Breast epithelium (tissue), 4 donors: Measurements from ENCODE around the gene BORCS6. TPM values are rescaled to one million over a fixed set of nuclear protein-coding genes. Genes with fewer than 3 reads are reported as not detected.

Experiments
- DNase-seq, 2 donors: peaks; one replicate each; pipeline ENCODE4 v3.0.0-alpha.2; 2019; ENCODE audit warnings: low spot score in 2 of 2
- H3K27ac ChIP-seq, 2 donors: fragments of 200-600 bp; sonication (generic) in 1 of 2; one replicate each; pipeline ENCODE4 v1.5.1; 2016 to 2019; ENCODE audit warnings: mild to moderate bottlenecking in 1 of 2
- H3K27me3 ChIP-seq, 2 donors: fragments of 200-600 bp; sonication (generic) in 1 of 2; one replicate each; pipeline versions ENCODE4 v1.5.1 to v1.6.0; 2017 to 2019; ENCODE audit warnings: control low read depth in 1 of 2, mild to moderate bottlenecking in 1 of 2
- H3K36me3 ChIP-seq: fragments of 200-600 bp; one replicate; pipeline ENCODE4 v1.5.1; 2019
- H3K4me1 ChIP-seq, 2 donors: fragments of 200-600 bp; sonication (generic); one replicate each; pipeline ENCODE4 v1.5.1; 2016 to 2019; ENCODE audit warnings: control low read depth in 1 of 2
- H3K4me3 ChIP-seq, 3 donors: fragments of 200-600 bp; sonication (generic); 1 replicate in 2 of 3; 2 replicates in 1 of 3; pipeline ENCODE4 v1.5.1; 2016 to 2019; ENCODE audit warnings: mild to moderate bottlenecking in 3 of 3, moderate library complexity in 2 of 3
- H3K9me3 ChIP-seq, 2 donors: fragments of 200-600 bp; sonication (generic) in 1 of 2; one replicate each; pipeline ENCODE4 v1.5.1; 2016 to 2019; ENCODE audit warnings: control low read depth in 1 of 2
- CTCF ChIP-seq, 3 donors: fragments of 450-650 bp; IDR thresholded peaks; one replicate each; pipeline ENCODE4 v1.5.1; 2016 to 2017; ENCODE audit warnings: antibody characterized with exemption in 3 of 3, mild to moderate bottlenecking in 3 of 3, moderate library complexity in 3 of 3
- POLR2A ChIP-seq: fragments of 450-650 bp; IDR thresholded peaks from one replicate; pipeline ENCODE4 v1.6.1; 2016; ENCODE audit warnings: antibody characterized with exemption, mild to moderate bottlenecking, moderate library complexity
- POLR2AphosphoS5 ChIP-seq, 3 donors: sonication (generic); formaldehyde crosslinking; IDR thresholded peaks; one replicate each; pipeline ENCODE4 v1.6.1; 2017; ENCODE audit warnings: antibody characterized with exemption in 3 of 3
- intact Hi-C: fragments of 100-400 bp; cut with DNase I; formaldehyde crosslinking; loops from one replicate; pipeline ENCODE4 v1.15.1; 2023; ENCODE audit warnings: low total_unique reads
- total RNA-seq, 3 donors: library from RNA; depleted of rRNA; stranded (reverse); fragments of >200 nt; gene quantifications; one replicate each; pipeline ENCODE4 v1.1.0, GENCODE V29; 2016

Gene BORCS6
- total RNA-seq, 3 donors from 2014 or later: 8.5 to 11.5 (median 10.8) TPM

GRCh38 chr17:8234361-8235270 is 44.6 kb upstream of the BORCS6 start:
- H3K27ac ChIP-seq: no peak overlapping the region
- H3K36me3 ChIP-seq: peaks cover 7% of the 10 kb centered on the region
- H3K4me3 ChIP-seq: no peak overlapping the region
- intact Hi-C loops: no loop called here
- no peak for DNase-seq
- H3K9me3 ChIP-seq: no peaks in the 10 kb centered on the region
- TF ChIP-seq CTCF (IDR thresholded peaks at IDR 0.05) (no peak), POLR2A (no peak), POLR2AphosphoS5 (IDR thresholded peaks at IDR 0.05) (no peak)
- no peaks in the 10 kb centered on the region for H3K4me1 ChIP-seq
- no peaks in the 10 kb centered on the region for H3K27me3 ChIP-seq

DNA sequence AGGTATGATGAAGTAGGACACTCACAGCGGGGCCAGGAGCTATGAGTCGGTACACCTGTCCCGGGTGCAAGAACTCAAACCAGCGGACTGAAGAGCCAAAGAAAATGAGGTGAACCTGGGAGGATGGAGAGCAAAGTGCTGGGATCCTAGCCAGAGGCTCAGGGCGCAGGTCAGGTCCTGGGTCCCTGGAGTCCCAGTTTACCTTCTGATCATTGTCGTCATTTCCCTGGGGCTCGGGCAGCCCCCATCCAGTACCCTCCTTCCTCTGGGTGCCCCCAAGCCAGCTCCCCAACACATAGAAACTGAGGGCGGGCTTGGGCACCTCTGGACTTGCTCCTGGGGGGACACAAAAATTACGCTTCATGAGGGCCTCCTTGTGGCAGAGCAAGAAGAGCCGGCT is 41.7 kb upstream of the BORCS6 start:
- no peak for DNase-seq
- Histone ChIP-seq H3K36me3 (peaks cover 7% of the 10 kb centered on the region), H3K4me1 (no peaks in the 10 kb centered on the region), H3K27ac (no peak overlapping the region), H3K4me3 (no peak overlapping the region), H3K27me3 (no peaks in the 10 kb centered on the region), H3K9me3 (no peaks in the 10 kb centered on the region)
- no peak for TF ChIP-seq POLR2AphosphoS5 (IDR thresholded peaks at IDR 0.05)
- TF ChIP-seq POLR2A: no peak
- no peak for TF ChIP-seq CTCF (IDR thresholded peaks at IDR 0.05)
- intact Hi-C loops: no loop called here

GRCh38 chr17:8227238-8227581 is 37.2 kb upstream of the BORCS6 start:
- intact Hi-C loops: no loop called here
- peak overlapping the region in 2 of 3 donors; percentile 16 to 42 for H3K4me3 ChIP-seq
- peaks cover 7% of the 10 kb centered on the region for H3K36me3 ChIP-seq
- H3K27me3 ChIP-seq: no peaks in the 10 kb centered on the region
- no peaks in the 10 kb centered on the region for H3K4me1 ChIP-seq
- no peaks in the 10 kb centered on the region for H3K9me3 ChIP-seq
- TF ChIP-seq POLR2AphosphoS5 (IDR thresholded peaks at IDR 0.05) (no peak), POLR2A (no peak), CTCF (IDR thresholded peaks at IDR 0.05) (no peak)
- DNase-seq: no peak
- peak overlapping the region; percentile 44 to 65 for H3K27ac ChIP-seq

- Histone ChIP-seq H3K36me3 (peaks cover 4% of the 10 kb centered on the region), H3K4me3 (peak overlapping the region; percentile 16 to 42 (median 20)), H3K27me3 (no peaks in the 10 kb centered on the region), H3K27ac (peak overlapping the region; percentile 44 to 65), H3K4me1 (no peaks in the 10 kb centered on the region), H3K9me3 (no peaks in the 10 kb centered on the region)
- intact Hi-C loops: no loop called here
- TF ChIP-seq POLR2AphosphoS5 (IDR thresholded peaks at IDR 0.05) (peak; percentile 44 to 68 (median 55)), CTCF (IDR thresholded peaks at IDR 0.05) (no peak)
- DNase-seq: peak; percentile 48 to 77
Observed at GRCh38 chr17:8226536-8227237, 36.7 kb upstream of the BORCS6 start.
